ENCODE data around the gene ZAP70.
A peak's percentile ranks its signal among the peaks of the same experiment; 100 is the strongest.

ZAP70 gene

GRCh38 chr2:97769711-97770110, 56.3 kb downstream of the ZAP70 start:
- DNase-seq (ENCODE audit: insufficient read length, low spot score) (no peak), FAIRE-seq (no peak)

DNA sequence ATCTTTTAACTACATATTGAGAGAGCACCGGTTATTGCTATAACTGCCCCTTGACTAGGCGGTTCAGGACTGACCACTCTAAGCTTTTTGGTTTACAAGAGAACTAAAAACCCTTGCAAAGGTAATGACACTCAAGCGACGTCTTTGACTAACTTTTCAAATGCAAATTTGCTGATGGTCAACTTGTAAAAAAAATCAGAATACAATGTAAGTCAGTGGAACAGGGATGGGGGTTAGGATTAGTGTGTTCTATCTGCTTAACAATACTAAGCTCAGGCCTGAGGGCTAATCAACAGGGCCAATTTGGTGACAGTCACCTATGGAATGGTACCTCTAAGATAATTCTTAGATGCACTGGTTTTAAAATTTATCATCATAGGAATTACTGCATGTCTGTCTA, 57.1 kb downstream of the ZAP70 start:
- DNase-seq (ENCODE audit: insufficient read length, low spot score) (no peak), FAIRE-seq (no peak)

GRCh38 chr2:97774425-97774824, 61.0 kb downstream of the ZAP70 start:
- peak; percentile 66 for DNase-seq (ENCODE audit: insufficient read length, low spot score)
- FAIRE-seq = peak; percentile 88

DNA sequence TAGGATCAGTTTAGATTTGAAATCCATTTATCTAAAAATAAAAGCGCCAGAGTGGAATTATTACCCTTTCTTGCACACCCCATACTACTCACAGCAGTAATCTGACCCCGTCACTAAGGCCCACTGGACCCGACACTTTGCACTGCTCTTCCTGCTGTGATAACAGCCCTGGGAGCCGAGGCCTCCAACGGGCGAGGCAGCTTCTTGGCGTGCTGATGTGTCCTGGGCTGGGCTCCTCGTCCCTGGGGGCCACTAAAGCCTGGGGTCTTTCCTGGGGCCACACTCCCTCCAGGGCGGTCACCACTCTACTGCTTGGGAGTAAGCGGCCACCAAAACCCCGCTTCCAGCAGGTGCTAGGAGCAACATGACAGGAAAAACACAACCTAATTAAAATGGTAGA, 61.7 kb downstream of the ZAP70 start:
- no peak for FAIRE-seq

GRCh38 chr2:97779141-97779540, 65.8 kb downstream of the ZAP70 start:
- no peak for FAIRE-seq
- no peak for DNase-seq (ENCODE audit: insufficient read length, low spot score)

More for the DNA sequence above, 61.7 kb downstream of the ZAP70 start:
- DNase-seq (ENCODE audit: insufficient read length, low spot score) = no peak

DNA sequence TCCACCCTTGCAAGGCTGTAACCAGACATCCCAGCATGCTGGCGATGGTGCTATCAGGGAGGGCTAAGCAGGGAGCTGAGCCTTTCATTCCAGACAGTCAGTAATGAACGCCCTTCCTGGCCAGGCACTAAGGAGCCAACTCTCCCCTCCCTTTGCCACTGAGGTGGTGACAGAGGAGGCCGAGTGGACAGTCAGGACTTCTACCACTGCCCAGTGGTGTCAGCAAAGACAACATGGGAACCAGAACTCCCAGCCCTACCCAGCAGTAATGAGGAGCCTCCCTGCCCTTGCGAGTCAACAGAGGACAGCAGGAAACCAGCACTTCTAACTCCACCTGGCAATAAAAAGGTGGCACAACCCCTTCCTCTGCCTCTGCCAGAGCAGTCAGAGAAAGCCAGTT, 68.6 kb downstream of the ZAP70 start:
- DNase-seq (ENCODE audit: insufficient read length, low spot score) (no peak), FAIRE-seq (peak; percentile 57)

DNA sequence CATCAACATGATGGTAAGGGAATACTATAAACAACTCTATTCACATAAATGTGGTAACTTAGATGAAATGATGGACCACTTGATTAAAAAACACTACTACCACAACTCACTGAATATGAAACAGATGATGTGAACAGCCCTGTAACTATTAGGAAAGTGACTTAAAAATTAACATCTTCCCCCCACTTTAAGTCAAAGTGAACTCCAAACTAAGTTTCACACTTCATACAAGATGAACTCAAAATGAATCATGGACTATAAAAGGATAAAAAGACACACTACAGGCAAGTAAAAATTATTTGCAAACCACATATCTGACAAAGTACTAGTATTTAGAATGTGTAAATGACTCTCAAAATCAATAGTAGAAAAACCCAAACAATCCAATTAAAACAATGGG, 71.6 kb downstream of the ZAP70 start:
- DNase-seq (ENCODE audit: insufficient read length, low spot score) (no peak), FAIRE-seq (no peak)

DNA sequence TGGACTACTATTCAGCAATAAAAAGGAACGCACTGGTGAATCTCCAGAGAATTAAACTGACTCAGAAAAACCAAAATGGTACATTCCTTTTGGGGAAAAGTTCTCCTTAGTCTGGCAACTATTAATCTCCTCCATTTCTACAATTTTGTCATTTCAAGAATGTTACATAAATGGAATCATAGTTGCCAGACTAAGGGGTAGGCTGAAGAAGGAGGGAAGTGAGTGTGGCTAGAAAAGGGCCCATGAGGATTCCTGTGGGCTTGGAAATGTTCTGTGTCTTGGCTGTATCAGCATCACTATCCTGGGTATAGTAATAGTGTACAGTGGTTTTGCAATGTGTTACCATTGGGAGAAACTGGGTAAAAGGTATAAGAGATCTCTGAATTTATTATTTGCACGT, 72.4 kb downstream of the ZAP70 start:
- DNase-seq (ENCODE audit: insufficient read length, low spot score) = no peak
- no peak for FAIRE-seq

GRCh38 chr2:97788986-97789644, 75.7 kb downstream of the ZAP70 start:
- FAIRE-seq = peak; percentile 62
- no peak for DNase-seq (ENCODE audit: insufficient read length, low spot score)

Data from HTR-8/SVneo (cell line).